Parathyroid adenoma (tissue), 2 donors: ENCODE data around the gene SOCS3.

Experiments
- H2AFZ ChIP-seq: fragments of 300-600 bp; sonication (generic); one replicate; pipeline ENCODE4 v1.7.0; 2017; ENCODE audit warnings: antibody characterized with exemption, mild to moderate bottlenecking
- H3K27ac ChIP-seq: fragments of 300-600 bp; sonication (generic); one replicate; pipeline ENCODE4 v1.7.0; 2017
- H3K27me3 ChIP-seq: fragments of 300-600 bp; sonication (generic); one replicate; pipeline ENCODE4 v1.7.0; 2017; ENCODE audit warnings: low read length; ENCODE audit not compliant: control insufficient read depth, insufficient read depth
- H3K36me3 ChIP-seq: fragments of 300-600 bp; sonication (generic); one replicate; pipeline ENCODE4 v1.7.0; 2017; ENCODE audit warnings: low read length; ENCODE audit not compliant: control insufficient read depth, insufficient read depth
- H3K4me1 ChIP-seq: fragments of 300-600 bp; sonication (generic); one replicate; pipeline ENCODE4 v1.7.0; 2017; ENCODE audit warnings: control low read depth
- H3K4me2 ChIP-seq: fragments of 300-600 bp; sonication (generic); one replicate; pipeline ENCODE4 v1.7.0; 2017; ENCODE audit warnings: low read length
- H3K4me3 ChIP-seq: fragments of 300-600 bp; sonication (generic); one replicate; pipeline ENCODE4 v1.7.0; 2017; ENCODE audit warnings: low read depth, low read length
- H3K79me2 ChIP-seq: fragments of 300-600 bp; sonication (generic); one replicate; pipeline ENCODE4 v1.7.0; 2017; ENCODE audit warnings: control low read depth
- H3K9ac ChIP-seq: fragments of 300-600 bp; sonication (generic); one replicate; pipeline ENCODE4 v1.7.0; 2017; ENCODE audit warnings: mild to moderate bottlenecking
- H3K9me3 ChIP-seq: fragments of 300-600 bp; sonication (generic); one replicate; pipeline ENCODE4 v1.7.0; 2017; ENCODE audit warnings: low read length; ENCODE audit not compliant: control insufficient read depth
- CTCF ChIP-seq: fragments of 300-600 bp; sonication (generic); IDR thresholded peaks from one replicate; pipeline ENCODE4 v1.7.0; 2017; ENCODE audit warnings: antibody characterized with exemption, mild to moderate bottlenecking
- donor health status: primary hyperparathyroidism.

SOCS3 gene

GRCh38 chr17:78362671-78363070, 2.8 kb upstream of the SOCS3 start:
- Histone ChIP-seq H3K36me3 (no peaks in the 10 kb centered on the region), H3K79me2 (no peaks in the 10 kb centered on the region), H3K27ac (no peak overlapping the region), H3K4me2 (no peak overlapping the region), H3K9ac (no peak overlapping the region), H3K9me3 (no peaks in the 10 kb centered on the region), H3K4me1 (no peaks in the 10 kb centered on the region), H3K4me3 (no peak overlapping the region), H3K27me3 (no peaks in the 10 kb centered on the region), H2AFZ (no peak overlapping the region)
- no peak for TF ChIP-seq CTCF

- Histone ChIP-seq H3K9ac (no peak overlapping the region), H3K27ac (no peak overlapping the region), H2AFZ (no peak overlapping the region), H3K4me2 (no peak overlapping the region), H3K27me3 (no peaks in the 10 kb centered on the region), H3K36me3 (no peaks in the 10 kb centered on the region), H3K4me3 (no peak overlapping the region), H3K4me1 (no peaks in the 10 kb centered on the region), H3K79me2 (no peaks in the 10 kb centered on the region), H3K9me3 (no peaks in the 10 kb centered on the region)
- TF ChIP-seq CTCF = no peak
Observed at GRCh38 chr17:78362232-78362631, 2.4 kb upstream of the SOCS3 start.

GRCh38 chr17:78361225-78361701, 1.4 kb upstream of the SOCS3 start:
- no peak overlapping the region for H3K4me2 ChIP-seq
- no peak for TF ChIP-seq CTCF
- H3K79me2 ChIP-seq = no peaks in the 10 kb centered on the region
- no peak overlapping the region for H3K27ac ChIP-seq
- H3K36me3 ChIP-seq = no peaks in the 10 kb centered on the region
- no peaks in the 10 kb centered on the region for H3K27me3 ChIP-seq
- no peaks in the 10 kb centered on the region for H3K9me3 ChIP-seq
- H3K9ac ChIP-seq = no peak overlapping the region
- no peaks in the 10 kb centered on the region for H3K4me1 ChIP-seq
- H3K4me3 ChIP-seq = no peak overlapping the region
- peak overlapping the region; percentile 90 for H2AFZ ChIP-seq

- H3K4me2 ChIP-seq = peak overlapping the region; percentile 91
- H3K9ac ChIP-seq = peak overlapping the region; percentile 83
- H3K4me1 ChIP-seq = no peaks in the 10 kb centered on the region
- H3K27ac ChIP-seq = peak overlapping the region; percentile 80
- H3K4me3 ChIP-seq = peak overlapping the region; percentile 57
- H3K36me3 ChIP-seq = no peaks in the 10 kb centered on the region
- H3K9me3 ChIP-seq = no peaks in the 10 kb centered on the region
- H3K79me2 ChIP-seq = no peaks in the 10 kb centered on the region
- TF ChIP-seq CTCF = peak; percentile 96
- no peaks in the 10 kb centered on the region for H3K27me3 ChIP-seq
- H2AFZ ChIP-seq = peak overlapping the region; percentile 90
Observed at GRCh38 chr17:78360371-78361224, 721 bp upstream of the SOCS3 start.
